Fibroblast of lung (primary cell): Measurements from ENCODE around the gene CDK9. TPM values are rescaled to one million over a fixed set of nuclear protein-coding genes. Genes with fewer than 3 reads are reported as not detected.

Experiments
- DNase-seq, 2 donors: peaks; one replicate each; pipeline versions ENCODE4 v3.0.0 to v3.0.0-alpha.2; 2010; ENCODE audit warnings: low read depth in 2 of 2
- H2AFZ ChIP-seq: 2 replicates; pipeline ENCODE4 v1.5.1; 2012; ENCODE audit warnings: low read length, control low read depth, inconsistent platforms
- H3K27ac ChIP-seq: 2 replicates; pipeline ENCODE4 v1.5.1; 2011; ENCODE audit warnings: low read length, control low read depth; ENCODE audit not compliant: insufficient read depth
- H3K27me3 ChIP-seq: 2 replicates; pipeline ENCODE4 v1.5.1; 2011; ENCODE audit warnings: mild to moderate bottlenecking, low read length; ENCODE audit not compliant: control insufficient read depth, insufficient read depth
- H3K36me3 ChIP-seq: 2 replicates; pipeline ENCODE4 v1.5.1; 2011; ENCODE audit warnings: low read length; ENCODE audit not compliant: control insufficient read depth, insufficient read depth
- H3K4me1 ChIP-seq: 2 replicates; pipeline ENCODE4 v1.5.1; 2011; ENCODE audit warnings: low read length; ENCODE audit not compliant: control insufficient read depth, insufficient read depth; ENCODE audit errors: extremely low read depth
- H3K4me2 ChIP-seq: 2 replicates; pipeline ENCODE4 v1.5.1; 2011; ENCODE audit warnings: low read length, control low read depth; ENCODE audit not compliant: insufficient read depth; ENCODE audit errors: extremely low read depth
- H3K4me3 ChIP-seq, 4 experiments: fragments of 200-600 bp in 1 of 4; sonication (generic) in 1 of 4; replicated peaks in 1 of 4; 2 replicates each; pipeline ENCODE4 v1.5.1; 2011 to 2016; ENCODE audit warnings: low read length in 4 of 4, low read depth in 3 of 4, mild to moderate bottlenecking in 3 of 4, control low read depth in 2 of 4, inconsistent platforms in 1 of 4, mixed read lengths in 1 of 4; ENCODE audit not compliant: insufficient read depth in 1 of 4; ENCODE audit errors: control extremely low read depth in 1 of 4
- H3K79me2 ChIP-seq: 2 replicates; pipeline ENCODE4 v1.5.1; 2012; ENCODE audit warnings: mild to moderate bottlenecking, low read length, inconsistent platforms; ENCODE audit not compliant: control insufficient read depth, insufficient read depth
- H3K9ac ChIP-seq: 2 replicates; pipeline ENCODE4 v1.5.1; 2011; ENCODE audit warnings: mild to moderate bottlenecking, low read length, control low read depth; ENCODE audit not compliant: insufficient read depth
- H3K9me3 ChIP-seq: 2 replicates; pipeline ENCODE4 v1.5.1; 2012; ENCODE audit warnings: low read depth, low read length; ENCODE audit not compliant: control insufficient read depth, insufficient read depth
- H4K20me1 ChIP-seq: 2 replicates; pipeline ENCODE4 v1.5.1; 2011; ENCODE audit warnings: low read length; ENCODE audit not compliant: control insufficient read depth, insufficient read depth; ENCODE audit errors: extremely low read depth
- CTCF ChIP-seq, 2 donors: IDR thresholded peaks in 1 of 2; conservative IDR thresholded peaks in 1 of 2; 1 replicate in 1 of 2; 2 replicates in 1 of 2; pipeline ENCODE4 v1.5.1; 2011 to 2012; ENCODE audit warnings: low read length in 2 of 2, control low read depth in 1 of 2, inconsistent platforms in 1 of 2, low read depth in 1 of 2, mild to moderate bottlenecking in 1 of 2
- EZH2 ChIP-seq: IDR thresholded peaks from 2 replicates; pipeline ENCODE4 v1.5.1; 2012; ENCODE audit warnings: low read length, control low read depth, mild to moderate bottlenecking; ENCODE audit errors: missing control alignments
- polyA plus RNA-seq, 2 donors: library from polyadenylated mRNA; depleted of rRNA in 1 of 2; stranded (reverse) in 1 of 2; unstranded in 1 of 2; fragments of >200 nt; gene quantifications; 2 replicates each; pipeline ENCODE4 v1.2.1, GENCODE V29; 2011 to 2012; ENCODE audit warnings: missing spikeins in 1 of 2
- total RNA-seq: library from RNA; depleted of rRNA; stranded (reverse); fragments of >200 nt; gene quantifications from 2 replicates; pipeline ENCODE4 v1.2.1, GENCODE V29; 2014

The CDK9 gene
- total and polyA plus RNA-seq, 2 donors (not counting 1 experiment from before 2014, with no cell fraction given), result 54.8 to 82.2 TPM

GRCh38 chr9:127769101-127769500 lies 16.7 kb upstream of the CDK9 start:
- no peaks in the 10 kb centered on the region for H4K20me1 ChIP-seq
- no peak overlapping the region for H3K4me2 ChIP-seq
- no peaks in the 10 kb centered on the region for H3K79me2 ChIP-seq
- peaks cover 4% of the 10 kb centered on the region for H3K27me3 ChIP-seq
- no peaks in the 10 kb centered on the region for H3K36me3 ChIP-seq
- H2AFZ ChIP-seq, result no peak overlapping the region
- no peak overlapping the region for H3K4me3 ChIP-seq
- DNase-seq, result no peak
- no peaks in the 10 kb centered on the region for H3K9me3 ChIP-seq
- H3K4me1 ChIP-seq, result peaks cover 12% of the 10 kb centered on the region
- TF ChIP-seq EZH2 (no peak), CTCF (conservative IDR thresholded peaks at IDR 0.05 in 1 of 2, IDR thresholded peaks at IDR 0.05 in 1 of 2; ENCODE audit: low read depth in 1 of 2, low read length in 2 of 2) (no peak)
- H3K9ac ChIP-seq, result no peak overlapping the region
- no peak overlapping the region for H3K27ac ChIP-seq

- H2AFZ ChIP-seq, result no peak overlapping the region
- H3K4me2 ChIP-seq, result no peak overlapping the region
- no peak overlapping the region for H3K9ac ChIP-seq
These were observed 15.8 kb upstream of the CDK9 start for GRCh38 chr9:127769929-127770582.

GRCh38 chr9:127770583-127770904 lies 15.3 kb upstream of the CDK9 start:
- TF ChIP-seq CTCF (conservative IDR thresholded peaks at IDR 0.05 in 1 of 2, IDR thresholded peaks at IDR 0.05 in 1 of 2; ENCODE audit: low read depth in 1 of 2, low read length in 2 of 2), result no peak
- TF ChIP-seq EZH2, result no peak
- no peaks in the 10 kb centered on the region for H3K79me2 ChIP-seq
- H3K4me1 ChIP-seq, result peaks cover 12% of the 10 kb centered on the region
- peak overlapping the region; percentile 95 for H3K4me2 ChIP-seq
- peak overlapping the region in 2 of 4 experiments; percentile 31 to 57 for H3K4me3 ChIP-seq
- no peak overlapping the region for H3K27ac ChIP-seq
- H3K9me3 ChIP-seq, result no peaks in the 10 kb centered on the region
- H3K36me3 ChIP-seq, result no peaks in the 10 kb centered on the region
- no peaks in the 10 kb centered on the region for H4K20me1 ChIP-seq
- no peak overlapping the region for H3K9ac ChIP-seq
- H2AFZ ChIP-seq, result no peak overlapping the region
- no peak for DNase-seq
- H3K27me3 ChIP-seq, result peaks cover 7% of the 10 kb centered on the region

More at GRCh38 chr9:127769929-127770582, 15.8 kb upstream of the CDK9 start:
- no peak overlapping the region for H3K27ac ChIP-seq
- H3K4me3 ChIP-seq, result no peak overlapping the region
- H4K20me1 ChIP-seq, result no peaks in the 10 kb centered on the region
- no peaks in the 10 kb centered on the region for H3K79me2 ChIP-seq
- peaks cover 7% of the 10 kb centered on the region for H3K27me3 ChIP-seq
- TF ChIP-seq EZH2 (no peak), CTCF (conservative IDR thresholded peaks at IDR 0.05 in 1 of 2, IDR thresholded peaks at IDR 0.05 in 1 of 2; ENCODE audit: low read depth in 1 of 2, low read length in 2 of 2) (no peak)
- no peaks in the 10 kb centered on the region for H3K36me3 ChIP-seq
- peaks cover 12% of the 10 kb centered on the region for H3K4me1 ChIP-seq
- DNase-seq, result no peak
- H3K9me3 ChIP-seq, result no peaks in the 10 kb centered on the region
